K562 treated with DMSO at 1 percent for 4 hours (cell line): Measurements from ENCODE around the gene CLMP. TPM values are rescaled to one million over a fixed set of nuclear protein-coding genes. Genes with fewer than 3 reads are reported as not detected.

Experiments used
- total RNA-seq: library from RNA; unstranded; fragments of 300-600 nt; gene quantifications from 2 replicates; pipeline ENCODE4 v1.2.3, GENCODE V29; 2022; ENCODE audit not compliant: insufficient read depth

Gene CLMP, protein sequence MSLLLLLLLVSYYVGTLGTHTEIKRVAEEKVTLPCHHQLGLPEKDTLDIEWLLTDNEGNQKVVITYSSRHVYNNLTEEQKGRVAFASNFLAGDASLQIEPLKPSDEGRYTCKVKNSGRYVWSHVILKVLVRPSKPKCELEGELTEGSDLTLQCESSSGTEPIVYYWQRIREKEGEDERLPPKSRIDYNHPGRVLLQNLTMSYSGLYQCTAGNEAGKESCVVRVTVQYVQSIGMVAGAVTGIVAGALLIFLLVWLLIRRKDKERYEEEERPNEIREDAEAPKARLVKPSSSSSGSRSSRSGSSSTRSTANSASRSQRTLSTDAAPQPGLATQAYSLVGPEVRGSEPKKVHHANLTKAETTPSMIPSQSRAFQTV
- not detected in 2 replicates for total RNA-seq

DNA sequence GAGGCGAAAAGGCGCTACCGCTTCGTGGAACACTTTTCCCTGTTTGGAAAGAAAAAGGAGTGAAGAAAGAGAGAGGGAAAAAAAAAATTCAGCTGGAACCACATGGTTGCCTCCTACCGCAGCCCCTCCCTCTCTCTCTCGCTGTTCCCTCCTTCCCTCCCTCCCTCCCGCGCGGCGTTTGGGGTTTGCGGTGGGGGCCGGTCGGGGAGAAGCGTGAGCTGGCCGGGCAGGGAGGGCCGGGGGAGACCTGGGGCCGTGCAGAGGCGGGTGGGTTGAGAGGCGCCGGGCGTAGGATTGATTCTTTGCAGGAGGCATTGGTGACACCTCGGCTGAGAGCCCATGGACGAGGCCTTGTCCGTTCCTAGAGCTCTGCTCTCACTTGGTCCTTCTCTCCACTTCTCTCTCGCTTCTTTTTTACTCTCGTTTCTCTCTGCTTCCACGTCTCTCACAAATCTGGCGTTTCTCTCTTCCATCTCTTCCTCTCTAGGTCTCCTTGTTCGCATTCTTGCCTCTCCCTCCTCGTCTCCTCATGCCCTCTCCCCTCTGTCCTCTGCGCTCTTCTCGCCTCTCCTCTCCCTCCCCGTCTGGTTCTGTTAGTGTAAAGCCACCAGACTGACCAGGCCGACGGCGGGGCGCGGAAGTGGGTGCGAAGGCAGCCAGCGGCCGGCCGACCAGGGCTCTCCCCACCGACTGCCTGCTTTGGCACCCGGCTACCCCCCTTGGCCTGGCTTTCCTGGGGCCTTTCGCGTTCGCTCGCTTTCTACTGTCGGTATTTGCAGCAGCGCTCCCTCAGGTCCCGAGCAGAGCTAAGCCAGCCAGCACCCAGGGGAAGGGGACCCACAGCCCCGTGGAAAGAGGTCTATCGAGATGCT, at the start of gene CLMP:
Gene CLMP (minus strand): TSS at position 61 of the 872 bp plus-strand sequence. CDS start 308 bp downstream, outside the sequence.

DNA sequence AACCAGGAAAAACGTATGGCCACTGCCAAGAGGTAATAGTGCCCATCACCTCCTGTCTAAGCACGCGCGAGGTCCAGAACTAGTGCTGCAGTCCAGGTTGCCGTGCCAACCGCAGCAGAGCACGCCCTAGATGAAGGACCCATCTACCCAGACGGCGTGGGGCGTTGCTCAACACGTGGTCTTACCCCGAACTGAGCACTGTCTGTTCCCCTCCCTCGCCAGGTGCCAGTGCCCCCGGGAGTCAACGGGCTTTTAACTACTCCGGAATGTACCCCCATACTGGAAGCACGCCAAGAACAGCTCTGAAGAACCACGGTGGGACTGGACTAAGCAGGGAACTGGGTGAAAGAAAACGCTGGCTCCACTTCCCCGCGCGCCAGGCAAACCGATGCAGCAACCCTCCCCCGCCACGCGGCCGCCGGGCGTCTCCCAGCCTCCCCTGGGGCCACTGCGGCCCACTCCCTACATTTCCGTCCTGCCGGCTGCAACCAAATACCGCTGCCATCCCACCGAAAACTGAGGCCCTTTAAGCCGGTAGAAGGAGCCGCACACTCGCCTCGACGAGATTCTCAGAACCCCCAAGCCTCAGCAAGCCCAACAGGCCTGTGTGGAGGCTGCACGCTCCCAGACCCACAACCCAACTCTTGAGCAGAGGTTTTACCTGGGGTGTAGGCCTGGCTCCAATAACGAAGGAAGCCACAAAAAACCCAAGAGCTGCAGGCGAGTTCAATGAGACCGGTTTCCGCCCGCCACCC, 133.5 kb downstream of the CLMP start, which contains the start of gene HSPA8:
Gene HSPA8 (minus strand): TSS at position 734 of the 755 bp plus-strand sequence. CDS start 812 bp downstream, outside the sequence.

Other genes starting within 250 kb of the CLMP start
- gene BSX, start 213.4 kb downstream of the CLMP start, total RNA-seq, result not detected in 2 replicates
- gene HSPA8, start 133.1 kb downstream of the CLMP start, total RNA-seq, result 1,194 and 1,212 TPM in 2 replicates
- gene GRAMD1B, start 235.0 kb upstream of the CLMP start, total RNA-seq, result 0.62 and 2.6 TPM in 2 replicates